ENCODE results near the gene HFE.
"Not testable (repeated sequence)": the region's sequence is repeated elsewhere in the genome, so short reads cannot be mapped to it uniquely, and the experiment has no call there.

The HFE gene

DNA sequence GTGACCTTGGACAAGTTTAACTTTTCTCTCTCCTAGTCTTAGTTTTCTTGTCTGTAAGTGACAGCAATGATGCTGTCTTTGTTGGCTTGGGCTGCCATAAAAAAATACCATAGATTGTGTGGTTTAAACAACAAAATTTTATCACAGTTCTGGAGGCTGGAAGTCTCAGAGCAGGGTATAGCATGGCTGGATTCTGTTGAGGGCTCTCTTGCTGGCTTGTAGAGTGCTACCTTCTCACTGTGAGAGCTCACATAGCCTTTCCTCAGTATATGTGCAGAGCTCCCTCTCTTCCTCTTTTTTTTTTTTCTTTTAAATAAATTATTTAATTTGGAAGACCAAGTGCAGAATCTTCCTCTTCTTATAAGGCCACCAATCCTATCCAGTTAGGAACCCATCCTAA is 26.3 kb downstream of the HFE start:
- TF ChIP-seq, protein P1, sequence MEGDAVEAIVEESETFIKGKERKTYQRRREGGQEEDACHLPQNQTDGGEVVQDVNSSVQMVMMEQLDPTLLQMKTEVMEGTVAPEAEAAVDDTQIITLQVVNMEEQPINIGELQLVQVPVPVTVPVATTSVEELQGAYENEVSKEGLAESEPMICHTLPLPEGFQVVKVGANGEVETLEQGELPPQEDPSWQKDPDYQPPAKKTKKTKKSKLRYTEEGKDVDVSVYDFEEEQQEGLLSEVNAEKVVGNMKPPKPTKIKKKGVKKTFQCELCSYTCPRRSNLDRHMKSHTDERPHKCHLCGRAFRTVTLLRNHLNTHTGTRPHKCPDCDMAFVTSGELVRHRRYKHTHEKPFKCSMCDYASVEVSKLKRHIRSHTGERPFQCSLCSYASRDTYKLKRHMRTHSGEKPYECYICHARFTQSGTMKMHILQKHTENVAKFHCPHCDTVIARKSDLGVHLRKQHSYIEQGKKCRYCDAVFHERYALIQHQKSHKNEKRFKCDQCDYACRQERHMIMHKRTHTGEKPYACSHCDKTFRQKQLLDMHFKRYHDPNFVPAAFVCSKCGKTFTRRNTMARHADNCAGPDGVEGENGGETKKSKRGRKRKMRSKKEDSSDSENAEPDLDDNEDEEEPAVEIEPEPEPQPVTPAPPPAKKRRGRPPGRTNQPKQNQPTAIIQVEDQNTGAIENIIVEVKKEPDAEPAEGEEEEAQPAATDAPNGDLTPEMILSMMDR (IDR thresholded peaks at IDR 0.05; ENCODE audit: low read depth, low read length) = no peak
- no peak overlapping the region for H3K4me3 ChIP-seq (ENCODE audit: low read depth, low read length)
- DNase-seq (ENCODE audit: low read depth, low spot score) = no peak
- in situ Hi-C loops (cut with HindIII; ENCODE audit: low sequenced_read_pairs) = no loop called here

DNA sequence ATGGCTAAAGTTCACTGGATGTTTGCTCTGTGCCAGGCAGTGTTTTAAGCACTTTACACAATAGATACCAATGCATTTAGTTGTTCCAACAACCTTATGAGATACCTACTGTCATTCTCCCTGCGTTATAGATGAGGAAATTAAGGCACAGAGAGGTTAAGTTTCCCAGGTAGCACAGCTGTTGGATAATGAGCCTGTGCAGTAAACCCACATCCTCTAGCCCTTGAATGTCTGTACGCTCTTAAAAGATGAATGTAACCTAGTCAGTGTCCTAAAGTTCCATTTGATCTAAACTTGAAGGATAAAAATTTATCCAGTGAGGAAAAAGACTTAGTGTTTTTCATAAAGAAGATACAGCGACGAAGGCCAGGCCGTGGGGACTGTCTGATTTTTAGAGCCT is 28.0 kb downstream of the HFE start:
- H3K4me3 ChIP-seq (ENCODE audit: low read depth, low read length) = no peak overlapping the region
- TF ChIP-seq, protein P1 (IDR thresholded peaks at IDR 0.05; ENCODE audit: low read depth, low read length) = no peak
- in situ Hi-C loops (cut with HindIII; ENCODE audit: low sequenced_read_pairs) = no loop called here
- no peak for DNase-seq (ENCODE audit: low read depth, low spot score)

DNA sequence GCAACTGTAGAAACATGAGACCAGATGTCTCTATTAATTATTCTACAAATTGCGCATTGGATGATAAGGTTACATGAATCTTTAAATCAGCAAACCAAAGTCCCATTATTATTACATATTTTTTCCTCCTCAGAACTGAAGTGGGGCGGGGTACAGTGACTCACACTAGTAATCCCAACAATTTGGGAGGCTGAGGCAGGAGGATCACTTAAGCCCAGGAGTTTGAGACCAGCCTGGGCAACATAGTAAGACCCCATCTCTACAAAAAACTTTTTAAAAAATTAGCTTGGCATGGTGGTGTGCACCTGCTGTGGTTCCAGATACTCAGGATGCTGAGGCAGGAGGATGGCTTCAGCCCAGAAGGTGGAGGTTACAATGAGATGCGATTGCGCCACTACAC is 29.0 kb downstream of the HFE start:
- no peak for DNase-seq (ENCODE audit: low read depth, low spot score)
- H3K4me3 ChIP-seq (ENCODE audit: low read depth, low read length) = no peak overlapping the region
- in situ Hi-C loops (cut with HindIII; ENCODE audit: low sequenced_read_pairs) = no loop called here
- TF ChIP-seq, protein P1 (IDR thresholded peaks at IDR 0.05; ENCODE audit: low read depth, low read length) = no peak

DNA sequence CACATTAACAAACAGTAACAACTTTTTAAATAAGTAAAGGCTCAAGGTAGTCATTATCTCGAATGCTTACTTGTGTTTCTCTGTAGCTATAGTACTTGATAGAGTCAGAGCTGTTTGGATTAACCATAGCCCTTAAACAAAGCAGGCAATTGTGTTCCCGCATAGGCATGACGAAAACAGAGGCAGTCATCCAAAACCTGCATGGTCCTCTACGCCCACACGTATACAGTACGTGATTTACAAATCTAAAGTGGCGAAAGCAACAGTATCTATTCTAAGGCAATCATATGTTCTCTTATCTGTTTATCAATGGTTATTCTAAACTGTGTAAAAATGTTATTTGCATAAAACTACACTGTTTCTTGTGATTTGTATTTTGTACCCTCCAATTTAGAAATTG is 31.8 kb downstream of the HFE start:
- TF ChIP-seq, protein P1 (IDR thresholded peaks at IDR 0.05; ENCODE audit: low read depth, low read length) = no peak
- peak; percentile 81 for DNase-seq (ENCODE audit: low read depth, low spot score)
- H3K4me3 ChIP-seq (ENCODE audit: low read depth, low read length) = no peak overlapping the region
- in situ Hi-C loops (cut with HindIII; ENCODE audit: low sequenced_read_pairs) = no loop called here

DNA sequence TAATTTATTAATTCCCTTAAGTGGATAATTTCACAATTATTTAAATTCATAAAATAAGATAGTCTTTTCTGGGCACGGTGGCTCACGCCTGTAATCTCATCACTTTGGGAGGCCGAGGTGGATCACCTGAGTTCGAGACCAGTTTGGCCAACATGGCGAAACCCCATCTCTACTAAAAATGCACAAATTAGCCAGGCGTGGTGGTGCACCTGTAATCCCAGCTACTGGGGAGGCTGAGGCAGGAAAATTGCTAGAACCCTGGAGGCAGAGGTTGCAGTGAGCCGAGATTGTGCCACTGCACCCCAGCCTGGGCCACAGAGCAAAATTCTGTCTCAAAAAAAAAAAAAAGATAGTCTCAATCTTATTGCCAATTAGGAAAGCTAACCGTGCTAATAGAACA is 32.9 kb downstream of the HFE start:
- in situ Hi-C loops (cut with HindIII; ENCODE audit: low sequenced_read_pairs); H3K4me3 ChIP-seq (ENCODE audit: low read depth, low read length); DNase-seq (ENCODE audit: low read depth, low spot score): not testable (repeated sequence)

DNA sequence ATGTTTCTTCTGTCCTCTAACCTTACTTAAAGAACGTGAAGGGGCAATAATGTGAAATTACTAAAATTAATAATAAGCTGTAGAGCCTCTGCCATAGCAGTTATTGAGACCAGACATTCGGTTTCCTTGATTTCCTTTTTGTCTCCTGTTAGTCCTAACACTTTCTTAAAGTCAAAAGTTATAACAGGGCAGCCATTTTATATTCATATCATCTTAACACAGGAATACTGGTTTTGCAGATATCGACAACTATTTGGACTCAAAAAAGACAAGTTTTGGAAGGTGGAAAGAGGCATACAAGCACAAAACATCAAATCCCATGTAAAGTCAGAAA is 33.5 kb downstream of the HFE start:
- in situ Hi-C loops (cut with HindIII; ENCODE audit: low sequenced_read_pairs) = no loop called here
- TF ChIP-seq, protein P1 (IDR thresholded peaks at IDR 0.05; ENCODE audit: low read depth, low read length) = no peak
- no peak overlapping the region for H3K4me3 ChIP-seq (ENCODE audit: low read depth, low read length)

DNA sequence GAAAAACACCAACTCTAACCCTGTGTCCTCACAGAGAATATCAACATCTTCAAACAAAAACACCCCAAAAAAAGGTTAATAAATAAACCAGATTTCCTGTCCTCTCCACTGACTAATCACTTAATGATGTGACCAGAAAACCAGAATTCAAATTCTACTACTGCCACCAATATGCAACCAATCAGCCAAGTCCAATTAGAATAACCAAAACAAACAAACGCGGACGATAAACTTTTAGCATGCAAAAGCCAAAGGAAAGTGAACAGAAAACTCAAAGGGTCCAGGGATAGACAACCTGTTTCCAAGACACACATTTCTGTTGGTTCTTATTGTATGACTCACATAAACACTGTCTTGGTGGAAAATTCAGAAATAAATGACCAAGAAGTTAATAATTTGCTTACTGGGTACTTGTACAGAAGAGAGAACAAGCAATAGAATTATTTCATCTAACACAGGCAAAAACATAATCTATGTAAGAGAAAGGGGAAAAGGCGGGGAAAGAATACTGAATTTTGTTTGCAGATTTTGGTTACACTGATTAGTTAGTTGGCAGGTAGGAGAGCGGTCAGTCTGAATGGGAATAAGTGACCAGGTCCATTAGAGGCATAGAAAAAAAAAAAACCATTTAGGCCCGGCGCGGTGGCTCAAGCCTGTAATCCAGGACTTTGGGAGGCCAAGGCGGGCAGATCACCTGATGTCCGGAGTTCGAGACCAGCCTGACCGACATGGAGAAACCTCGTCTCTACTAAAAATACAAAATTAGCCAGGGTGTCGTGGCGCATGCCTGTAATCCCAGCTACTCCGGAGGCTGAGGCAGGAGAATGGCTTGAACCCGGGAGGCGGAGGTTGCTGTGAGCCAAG is 34.1 kb downstream of the HFE start:
- no peak overlapping the region for H3K4me3 ChIP-seq (ENCODE audit: low read depth, low read length)

More for the DNA sequence above, 33.5 kb downstream of the HFE start:
- DNase-seq (ENCODE audit: low read depth, low spot score) = no peak

More for the DNA sequence above, 34.1 kb downstream of the HFE start:
- in situ Hi-C loops (cut with HindIII; ENCODE audit: low sequenced_read_pairs) = no loop called here
- DNase-seq (ENCODE audit: low read depth, low spot score) = peak; percentile 40
- TF ChIP-seq, protein P1 (IDR thresholded peaks at IDR 0.05; ENCODE audit: low read depth, low read length) = no peak

Measured in astrocyte of the spinal cord (primary cell).